AML-193 (cell line): ENCODE data around the gene TCF3.

Experiments
- DNase-seq, 2 experiments: peaks; one replicate each; lab custom pipeline; 2025; lab: John Stamatoyannopoulos, UW

TCF3 gene

DNA sequence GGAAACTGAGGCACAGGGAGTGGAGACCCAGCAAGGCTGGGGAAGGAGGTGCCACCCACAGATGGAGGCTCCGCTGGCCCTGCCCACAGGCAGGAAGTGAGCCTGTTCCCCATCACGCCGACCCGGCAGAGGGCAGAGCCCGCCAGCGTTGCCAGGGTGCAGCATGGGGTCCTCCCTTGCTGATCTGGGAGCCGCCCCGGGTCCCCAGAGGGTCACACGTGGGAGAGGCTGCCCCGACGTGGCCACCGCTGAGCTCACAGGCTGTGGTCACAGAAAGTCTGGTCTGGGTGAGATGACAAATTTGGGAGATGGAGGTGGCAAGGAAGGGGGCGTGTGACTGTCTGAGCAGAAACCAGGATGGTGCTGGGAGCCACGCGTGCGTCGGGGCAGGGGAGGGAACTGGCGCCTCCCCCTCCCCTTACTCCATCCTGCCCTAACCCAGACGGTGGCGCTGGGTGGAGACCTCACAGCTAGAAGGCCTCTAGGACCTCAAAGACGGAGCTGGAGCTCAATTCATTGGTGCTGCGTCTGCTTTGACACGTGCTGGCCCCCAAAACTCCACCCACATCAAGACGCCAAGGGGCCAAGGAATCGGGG is 92.0 kb downstream of the TCF3 start:
- no peak for DNase-seq
